ENCODE data around the gene MCM3AP.

- TF ChIP-seq CTCF (IDR thresholded peaks at IDR 0.05; ENCODE audit: poor library complexity) (no peak), EZH2 (IDR thresholded peaks at IDR 0.05; ENCODE audit: borderline replicate concordance) (no peak), EZH2phosphoT487 (IDR thresholded peaks at IDR 0.05; ENCODE audit: low read depth, severe bottlenecking, unreplicated experiment) (no peak)
These were observed 27.5 kb upstream of the MCM3AP start for GRCh38 chr21:46312949-46313348.

Measured in hepatocyte (in vitro differentiated cells).